ENCODE data around the gene SYNGR4.

DNA sequence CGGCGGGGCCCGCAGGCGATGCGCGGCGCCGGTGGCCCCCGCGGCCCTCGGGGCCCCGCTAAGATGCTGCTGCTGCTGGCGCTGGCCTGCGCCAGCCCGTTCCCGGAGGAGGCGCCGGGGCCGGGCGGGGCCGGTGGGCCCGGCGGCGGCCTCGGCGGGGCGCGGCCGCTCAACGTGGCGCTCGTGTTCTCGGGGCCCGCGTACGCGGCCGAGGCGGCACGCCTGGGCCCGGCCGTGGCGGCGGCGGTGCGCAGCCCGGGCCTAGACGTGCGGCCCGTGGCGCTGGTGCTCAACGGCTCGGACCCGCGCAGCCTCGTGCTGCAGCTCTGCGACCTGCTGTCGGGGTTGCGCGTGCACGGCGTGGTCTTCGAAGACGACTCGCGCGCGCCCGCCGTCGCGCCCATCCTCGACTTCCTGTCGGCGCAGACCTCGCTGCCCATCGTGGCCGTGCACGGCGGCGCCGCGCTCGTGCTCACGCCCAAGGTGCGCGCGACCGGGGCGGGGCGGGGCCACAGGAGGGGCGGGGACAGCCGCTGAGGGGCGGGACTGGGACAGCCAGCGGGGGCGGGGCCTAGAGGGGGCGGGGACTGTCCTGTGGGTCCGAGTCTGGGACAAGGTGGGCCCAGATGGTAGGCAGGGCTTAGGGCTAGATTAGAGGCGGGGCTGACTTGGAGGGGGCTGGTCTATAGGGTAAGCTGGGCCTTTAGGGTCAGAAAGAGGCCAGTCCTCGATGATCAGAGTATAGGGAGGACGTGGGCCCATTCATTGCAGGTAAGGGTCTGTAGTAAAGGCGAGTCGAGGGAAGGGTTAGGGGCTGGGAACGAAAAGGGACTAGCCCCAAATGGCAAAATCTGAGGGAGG lies 34.4 kb downstream of the SYNGR4 start:
- TF ChIP-seq POLR2AphosphoS5 (IDR thresholded peaks at IDR 0.05; ENCODE audit: low read depth, low read length) (peak; percentile 35; the same call in 1 of the 2 replicates), TAF1 (IDR thresholded peaks at IDR 0.05; ENCODE audit: low read depth, low read length) (0 out of 2 replicates have a peak, but pooled peaks have one; percentile 19), POLR2A (IDR thresholded peaks at IDR 0.05; ENCODE audit: low read depth, low read length) (no peak), SPI1 (IDR thresholded peaks at IDR 0.05; ENCODE audit: low read depth, low read length) (no peak), PAX5 (IDR thresholded peaks at IDR 0.05; ENCODE audit: insufficient read depth, low read length, severe bottlenecking) (no peak)

Data from GM12891 (cell line).